Gastrocnemius medialis (tissue), 4 donors: ENCODE measurements around the gene LAMA4.

Experiments
- POLR2A ChIP-seq, 2 donors: fragments of 450-650 bp; IDR thresholded peaks; one replicate each; pipeline ENCODE4 v1.6.1; 2017; ENCODE audit warnings: antibody characterized with exemption in 2 of 2, mild to moderate bottlenecking in 2 of 2, moderate library complexity in 2 of 2
- TF ChIP-seq, protein P1 (sequence below), 5 experiments: fragments of 450-650 bp in 3 of 5; fragments of 200-600 bp in 2 of 5; sonication (generic) in 2 of 5; IDR thresholded peaks in 4 of 5; conservative IDR thresholded peaks in 1 of 5; 1 replicate in 4 of 5; 2 replicates in 1 of 5; pipeline ENCODE4 v1.5.1; 2016 to 2019; ENCODE audit warnings: antibody characterized with exemption in 5 of 5, mild to moderate bottlenecking in 3 of 5, moderate library complexity in 3 of 5

GRCh38 chr6:112123982-112124381, 130.4 kb downstream of the LAMA4 start:
- no peak for TF ChIP-seq POLR2A (IDR thresholded peaks at IDR 0.05)
- TF ChIP-seq, protein P1, sequence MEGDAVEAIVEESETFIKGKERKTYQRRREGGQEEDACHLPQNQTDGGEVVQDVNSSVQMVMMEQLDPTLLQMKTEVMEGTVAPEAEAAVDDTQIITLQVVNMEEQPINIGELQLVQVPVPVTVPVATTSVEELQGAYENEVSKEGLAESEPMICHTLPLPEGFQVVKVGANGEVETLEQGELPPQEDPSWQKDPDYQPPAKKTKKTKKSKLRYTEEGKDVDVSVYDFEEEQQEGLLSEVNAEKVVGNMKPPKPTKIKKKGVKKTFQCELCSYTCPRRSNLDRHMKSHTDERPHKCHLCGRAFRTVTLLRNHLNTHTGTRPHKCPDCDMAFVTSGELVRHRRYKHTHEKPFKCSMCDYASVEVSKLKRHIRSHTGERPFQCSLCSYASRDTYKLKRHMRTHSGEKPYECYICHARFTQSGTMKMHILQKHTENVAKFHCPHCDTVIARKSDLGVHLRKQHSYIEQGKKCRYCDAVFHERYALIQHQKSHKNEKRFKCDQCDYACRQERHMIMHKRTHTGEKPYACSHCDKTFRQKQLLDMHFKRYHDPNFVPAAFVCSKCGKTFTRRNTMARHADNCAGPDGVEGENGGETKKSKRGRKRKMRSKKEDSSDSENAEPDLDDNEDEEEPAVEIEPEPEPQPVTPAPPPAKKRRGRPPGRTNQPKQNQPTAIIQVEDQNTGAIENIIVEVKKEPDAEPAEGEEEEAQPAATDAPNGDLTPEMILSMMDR (IDR thresholded peaks at IDR 0.05 in 4 of 5, conservative IDR thresholded peaks at IDR 0.05 in 1 of 5) = no peak
